T-helper 2 cell treated with Interferon-gamma antibody and Interleukin-4, amounts not matched to agents 5 μg/mL and 100 μg/mL, for 36 hours (primary cell): Measurements from ENCODE around the gene HSD17B8.

Experiments used
- DNase-seq: peaks from one replicate; pipeline ENCODE4 v3.0.0; 2021; ENCODE audit warnings: low spot score
- H3K27ac Mint-ChIP-seq: one replicate; pipeline ENCODE4 v1.8.0; 2021; ENCODE audit warnings: mild to moderate bottlenecking, mixed read lengths
- H3K27me3 Mint-ChIP-seq: one replicate; pipeline ENCODE4 v1.8.0; 2021; ENCODE audit warnings: low read depth, mixed read lengths
- H3K36me3 Mint-ChIP-seq: one replicate; pipeline ENCODE4 v1.8.0; 2021; ENCODE audit warnings: low read depth, mixed read lengths
- H3K4me1 Mint-ChIP-seq: one replicate; pipeline ENCODE4 v1.8.0; 2021; ENCODE audit warnings: low read depth, mixed read lengths
- H3K4me3 Mint-ChIP-seq: one replicate; pipeline ENCODE4 v1.8.0; 2022; ENCODE audit warnings: mild to moderate bottlenecking, moderate library complexity, mixed read lengths
- H3K9me3 Mint-ChIP-seq: one replicate; pipeline ENCODE4 v1.8.0; 2021; ENCODE audit warnings: mixed read lengths

HSD17B8 gene

GRCh38 chr6:33192105-33192646 is 12.3 kb upstream of the HSD17B8 start, which contains the start of gene COL11A2:
Gene COL11A2 (minus strand): TSS chr6:33192467. CDS start chr6:33192240, 227 bp downstream.
- H3K27ac Mint-ChIP-seq = no peak within 1 kb of the TSS
- DNase-seq = no peak
- H3K4me3 Mint-ChIP-seq = no peak within 1 kb of the TSS
- H3K9me3 Mint-ChIP-seq = no peaks in the 10 kb centered on the region
- peaks cover 33% of the 10 kb centered on the region for H3K36me3 Mint-ChIP-seq
- H3K4me1 Mint-ChIP-seq = peaks cover 5% of the 10 kb centered on the region
- peaks cover 42% of the 10 kb centered on the region for H3K27me3 Mint-ChIP-seq

GRCh38 chr6:33192671-33193602 is 11.5 kb upstream of the HSD17B8 start:
- DNase-seq = no peak
- H3K4me3 Mint-ChIP-seq = no peak overlapping the region
- H3K9me3 Mint-ChIP-seq = no peaks in the 10 kb centered on the region
- H3K27ac Mint-ChIP-seq = no peak overlapping the region
- peaks cover 40% of the 10 kb centered on the region for H3K36me3 Mint-ChIP-seq
- H3K27me3 Mint-ChIP-seq = peaks cover 36% of the 10 kb centered on the region
- H3K4me1 Mint-ChIP-seq = peaks cover 11% of the 10 kb centered on the region

GRCh38 chr6:33193619-33194018 is 10.8 kb upstream of the HSD17B8 start:
- Mint-ChIP-seq H3K36me3 (peaks cover 40% of the 10 kb centered on the region), H3K9me3 (no peaks in the 10 kb centered on the region), H3K27ac (no peak overlapping the region), H3K4me3 (no peak overlapping the region), H3K4me1 (peaks cover 12% of the 10 kb centered on the region), H3K27me3 (peaks cover 32% of the 10 kb centered on the region)
- no peak for DNase-seq

GRCh38 chr6:33194431-33194979 is 9.9 kb upstream of the HSD17B8 start:
- no peak for DNase-seq
- H3K27me3 Mint-ChIP-seq = peaks cover 32% of the 10 kb centered on the region
- H3K4me3 Mint-ChIP-seq = no peak overlapping the region
- peaks cover 19% of the 10 kb centered on the region for H3K4me1 Mint-ChIP-seq
- peaks cover 44% of the 10 kb centered on the region for H3K36me3 Mint-ChIP-seq
- no peak overlapping the region for H3K27ac Mint-ChIP-seq
- no peaks in the 10 kb centered on the region for H3K9me3 Mint-ChIP-seq

GRCh38 chr6:33195304-33196165 is 8.9 kb upstream of the HSD17B8 start:
- peaks cover 21% of the 10 kb centered on the region for H3K4me1 Mint-ChIP-seq

GRCh38 chr6:33197431-33198048 is 6.9 kb upstream of the HSD17B8 start:
- DNase-seq = peak; percentile 28
- peak overlapping the region; percentile 55 for H3K4me3 Mint-ChIP-seq
- H3K36me3 Mint-ChIP-seq = peaks cover 60% of the 10 kb centered on the region
- H3K4me1 Mint-ChIP-seq = peaks cover 35% of the 10 kb centered on the region
- peaks cover 10% of the 10 kb centered on the region for H3K27me3 Mint-ChIP-seq
- no peaks in the 10 kb centered on the region for H3K9me3 Mint-ChIP-seq
- H3K27ac Mint-ChIP-seq = peak overlapping the region; percentile 2

More at GRCh38 chr6:33195304-33196165, 8.9 kb upstream of the HSD17B8 start:
- no peak for DNase-seq
- Mint-ChIP-seq H3K36me3 (peaks cover 44% of the 10 kb centered on the region), H3K27me3 (peaks cover 26% of the 10 kb centered on the region), H3K4me3 (no peak overlapping the region), H3K9me3 (no peaks in the 10 kb centered on the region), H3K27ac (no peak overlapping the region)

- no peaks in the 10 kb centered on the region for H3K9me3 Mint-ChIP-seq
- peak overlapping the region; percentile 92 for H3K4me3 Mint-ChIP-seq
- H3K27me3 Mint-ChIP-seq = peaks cover 7% of the 10 kb centered on the region
- H3K27ac Mint-ChIP-seq = peak overlapping the region; percentile 55
- H3K4me1 Mint-ChIP-seq = peaks cover 37% of the 10 kb centered on the region
- H3K36me3 Mint-ChIP-seq = peaks cover 67% of the 10 kb centered on the region
- no peak for DNase-seq
Measured at GRCh38 chr6:33198159-33198852, 6.1 kb upstream of the HSD17B8 start.

- peaks cover 69% of the 10 kb centered on the region for H3K36me3 Mint-ChIP-seq
- no peaks in the 10 kb centered on the region for H3K9me3 Mint-ChIP-seq
- H3K4me3 Mint-ChIP-seq = peak overlapping the region; percentile 92
- H3K27me3 Mint-ChIP-seq = peaks cover 1% of the 10 kb centered on the region
- H3K27ac Mint-ChIP-seq = peak overlapping the region; percentile 85
- peaks cover 41% of the 10 kb centered on the region for H3K4me1 Mint-ChIP-seq
- no peak for DNase-seq
Measured at GRCh38 chr6:33198853-33199436, 5.5 kb upstream of the HSD17B8 start.

GRCh38 chr6:33199687-33200218 is 4.7 kb upstream of the HSD17B8 start:
- peak overlapping the region; percentile 92 for H3K4me3 Mint-ChIP-seq
- DNase-seq = no peak
- H3K9me3 Mint-ChIP-seq = no peaks in the 10 kb centered on the region
- no peaks in the 10 kb centered on the region for H3K27me3 Mint-ChIP-seq
- peaks cover 45% of the 10 kb centered on the region for H3K4me1 Mint-ChIP-seq
- peak overlapping the region; percentile 81 for H3K27ac Mint-ChIP-seq
- peaks cover 67% of the 10 kb centered on the region for H3K36me3 Mint-ChIP-seq

- H3K9me3 Mint-ChIP-seq = no peaks in the 10 kb centered on the region
- peak; percentile 97 for DNase-seq
- H3K4me1 Mint-ChIP-seq = peaks cover 50% of the 10 kb centered on the region
- H3K27ac Mint-ChIP-seq = peak within 1 kb of the TSS; percentile 98
- H3K27me3 Mint-ChIP-seq = no peaks in the 10 kb centered on the region
- peaks cover 62% of the 10 kb centered on the region for H3K36me3 Mint-ChIP-seq
- peak within 1 kb of the TSS; percentile 100 for H3K4me3 Mint-ChIP-seq
Measured at GRCh38 chr6:33200219-33201146, 4.0 kb upstream of the HSD17B8 start, which contains the start of the genes RXRB and SLC39A7. Gene RXRB (minus strand): TSS chr6:33200665. CDS start chr6:33200476, 189 bp downstream. Gene SLC39A7 (plus strand): TSS chr6:33200867. CDS start chr6:33201246, 379 bp downstream.

GRCh38 chr6:33201147-33201545 is 3.3 kb upstream of the HSD17B8 start:
- Mint-ChIP-seq H3K27ac (peak overlapping the region; percentile 98), H3K4me3 (peak overlapping the region; percentile 100), H3K27me3 (no peaks in the 10 kb centered on the region), H3K9me3 (no peaks in the 10 kb centered on the region), H3K4me1 (peaks cover 57% of the 10 kb centered on the region), H3K36me3 (peaks cover 55% of the 10 kb centered on the region)
- DNase-seq = no peak
